CD8-positive, alpha-beta memory T cell (primary cell): ENCODE data around the gene TSR1. TPM values are rescaled to one million over a fixed set of nuclear protein-coding genes. Genes with fewer than 3 reads are reported as not detected.

ENCODE experiments used
- CTCF ChIA-PET: fragments of 350-600 bp; sonication (Branson Sonifier 250); formaldehyde crosslinking; loops from one replicate; lab custom pipeline; 2021; ENCODE audit warnings: antibody characterized with exemption; lab: Charles Lee
- POLR2A ChIA-PET: fragments of 350-600 bp; sonication (Branson Sonifier 250); formaldehyde crosslinking; loops from one replicate; lab custom pipeline; 2021; ENCODE audit warnings: antibody characterized with exemption; lab: Charles Lee
- DNase-seq, 5 donors: peaks; one replicate each; pipeline versions ENCODE4 v3.0.0 to v3.0.0-alpha.2; 2020 to 2022; ENCODE audit warnings: mixed read lengths in 1 of 5
- H3K27ac ChIP-seq: one replicate; pipeline ENCODE4 v1.7.0; 2013; ENCODE audit warnings: low read depth, mild to moderate bottlenecking, low read length, moderate library complexity
- H3K27me3 ChIP-seq: 2 replicates; pipeline ENCODE4 v1.7.0; 2013; ENCODE audit warnings: low read length, mild to moderate bottlenecking; ENCODE audit not compliant: insufficient read depth, poor library complexity, severe bottlenecking
- H3K36me3 ChIP-seq: 2 replicates; pipeline ENCODE4 v1.7.0; 2013; ENCODE audit warnings: mild to moderate bottlenecking, low read length, moderate library complexity; ENCODE audit not compliant: insufficient read depth
- H3K4me1 ChIP-seq: 2 replicates; pipeline ENCODE4 v1.7.0; 2013; ENCODE audit warnings: mild to moderate bottlenecking, low read length, moderate library complexity; ENCODE audit not compliant: insufficient read depth
- H3K4me3 ChIP-seq: 2 replicates; pipeline ENCODE4 v1.7.0; 2013; ENCODE audit warnings: mild to moderate bottlenecking, low read length
- H3K9me3 ChIP-seq: 2 replicates; pipeline ENCODE4 v1.7.0; 2013; ENCODE audit warnings: mild to moderate bottlenecking, low read length
- H3K27ac Mint-ChIP-seq, 8 donors: one replicate each; pipeline ENCODE4 v1.8.0; 2020 to 2021; ENCODE audit warnings: mixed read lengths in 8 of 8, mild to moderate bottlenecking in 6 of 8, inconsistent platforms in 3 of 8, moderate library complexity in 3 of 8
- H3K27me3 Mint-ChIP-seq, 2 donors: one replicate each; pipeline ENCODE4 v1.8.0; 2020 to 2021; ENCODE audit warnings: mixed read lengths in 2 of 2, mild to moderate bottlenecking in 1 of 2, moderate library complexity in 1 of 2
- H3K36me3 Mint-ChIP-seq, 3 donors: one replicate each; pipeline ENCODE4 v1.8.0; 2020 to 2021; ENCODE audit warnings: mixed read lengths in 3 of 3, inconsistent platforms in 1 of 3, mild to moderate bottlenecking in 1 of 3
- H3K4me1 Mint-ChIP-seq, 3 donors: one replicate each; pipeline ENCODE4 v1.8.0; 2020 to 2021; ENCODE audit warnings: mixed read lengths in 3 of 3, inconsistent platforms in 1 of 3, mild to moderate bottlenecking in 1 of 3
- H3K4me3 Mint-ChIP-seq, 7 donors: one replicate each; pipeline ENCODE4 v1.8.0; 2020 to 2021; ENCODE audit warnings: mixed read lengths in 7 of 7, mild to moderate bottlenecking in 6 of 7, moderate library complexity in 4 of 7, inconsistent platforms in 2 of 7
- H3K9me3 Mint-ChIP-seq, 5 donors: one replicate each; pipeline ENCODE4 v1.8.0; 2020 to 2022; ENCODE audit warnings: mixed read lengths in 5 of 5, mild to moderate bottlenecking in 3 of 5, moderate library complexity in 2 of 5, inconsistent platforms in 1 of 5
- polyA plus RNA-seq: library from polyadenylated mRNA; unstranded; fragments of 300-500 nt; fragmentation: Illumina TruSeq; gene quantifications from one replicate; pipeline ENCODE4 v1.2.3, GENCODE V29; 2021
- total RNA-seq, 2 experiments: library from RNA; stranded (reverse); gene quantifications; one replicate each; pipeline ENCODE4 v1.2.3, GENCODE V29; 2021

The TSR1 gene
- total and polyA plus RNA-seq, 3 experiments from 2014 or later, result 22.0 to 99.4 (median 97.7) TPM

- Histone ChIP-seq H3K9me3 (no peaks in the 10 kb centered on the region), H3K36me3 (no peaks in the 10 kb centered on the region), H3K4me1 (peaks cover 42% of the 10 kb centered on the region), H3K4me3 (no peak overlapping the region), H3K27me3 (no peaks in the 10 kb centered on the region), H3K27ac (no peak overlapping the region)
- H3K27ac Mint-ChIP-seq, result peak overlapping the region in 5 of 8 donors; percentile 9 to 66 (median 33)
- no peak for DNase-seq
- no peaks in the 10 kb centered on the region for H3K27me3 Mint-ChIP-seq
- H3K4me3 Mint-ChIP-seq, result no peak overlapping the region
- H3K9me3 Mint-ChIP-seq, result no peaks in the 10 kb centered on the region
- peaks cover 9 to 62% (median 19%) of the 10 kb centered on the region in 3 donors for H3K36me3 Mint-ChIP-seq
- ChIA-PET POLR2A (no interaction called here), CTCF (no interaction called here)
- H3K4me1 Mint-ChIP-seq, result peaks cover 39 to 60% (median 52%) of the 10 kb centered on the region in 3 donors
Measured at GRCh38 chr17:2274414-2274813, 61.8 kb downstream of the TSR1 start.

Other genes with a start within 250 kb of the TSR1 start
- 10 to 100 TPM; 53.3 to 54.1 TPM for gene SMG6, start 32.7 kb downstream of the TSR1 start, total RNA-seq
- 11.2 TPM for gene SMG6, start 32.7 kb downstream of the TSR1 start, polyA plus RNA-seq
- gene SRR, start 32.5 kb downstream of the TSR1 start, total RNA-seq, result 10 to 100 TPM; 11.7 to 13.4 TPM
- gene SRR, start 32.5 kb downstream of the TSR1 start, polyA plus RNA-seq, result 5.7 TPM
- gene SGSM2, start 1.0 kb upstream of the TSR1 start, total RNA-seq, result 10 to 100 TPM; 39.8 to 43.1 TPM
- 16.3 TPM for gene SGSM2, start 1.0 kb upstream of the TSR1 start, polyA plus RNA-seq
- 10 to 100 TPM; 21.5 to 24.3 TPM for gene MNT, start 64.6 kb upstream of the TSR1 start, total RNA-seq
- 1.2 TPM for gene MNT, start 64.6 kb upstream of the TSR1 start, polyA plus RNA-seq
- 10 to 100 TPM; 67.2 to 72.0 TPM for gene METTL16, start 175.4 kb upstream of the TSR1 start, total RNA-seq
- gene METTL16, start 175.4 kb upstream of the TSR1 start, polyA plus RNA-seq, result 30.3 TPM